OCI-LY3 (cell line): ENCODE data around the gene EFCAB13.

Experiments used
- EZH2phosphoT487 ChIP-seq: fragments of 200-600 bp; shearing (Covaris generic); IDR thresholded peaks from 2 replicates; pipeline ENCODE4 v1.6.1; 2018; ENCODE audit warnings: antibody characterized with exemption, mixed run types, low read depth
- TF ChIP-seq, protein P1 (sequence below): fragments of 200-600, 300-600 bp; sonication (generic); IDR thresholded peaks from 2 replicates; pipeline ENCODE4 v1.5.1; 2014; ENCODE audit warnings: antibody characterized with exemption, low read length, low read depth

DNA sequence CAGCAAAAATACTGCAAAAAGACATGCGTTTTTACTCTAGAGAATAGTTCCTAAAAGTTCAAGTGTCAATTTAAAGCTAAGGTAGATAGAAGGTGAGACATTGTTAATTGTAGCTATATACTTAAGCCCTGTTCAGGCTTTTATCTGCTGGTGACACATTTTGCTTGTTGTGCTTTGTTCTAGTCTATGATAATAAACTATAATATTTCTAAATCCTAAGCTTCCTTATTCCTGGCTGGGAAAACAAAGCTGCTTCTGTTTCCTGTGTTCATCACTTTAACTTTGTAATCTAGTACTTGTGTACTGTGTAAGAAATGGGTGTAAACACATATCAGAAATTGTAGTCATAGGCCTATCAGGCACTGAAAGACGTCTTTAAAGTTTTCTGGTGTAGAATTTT lies 77.3 kb downstream of the EFCAB13 start:
- TF ChIP-seq, protein P1, sequence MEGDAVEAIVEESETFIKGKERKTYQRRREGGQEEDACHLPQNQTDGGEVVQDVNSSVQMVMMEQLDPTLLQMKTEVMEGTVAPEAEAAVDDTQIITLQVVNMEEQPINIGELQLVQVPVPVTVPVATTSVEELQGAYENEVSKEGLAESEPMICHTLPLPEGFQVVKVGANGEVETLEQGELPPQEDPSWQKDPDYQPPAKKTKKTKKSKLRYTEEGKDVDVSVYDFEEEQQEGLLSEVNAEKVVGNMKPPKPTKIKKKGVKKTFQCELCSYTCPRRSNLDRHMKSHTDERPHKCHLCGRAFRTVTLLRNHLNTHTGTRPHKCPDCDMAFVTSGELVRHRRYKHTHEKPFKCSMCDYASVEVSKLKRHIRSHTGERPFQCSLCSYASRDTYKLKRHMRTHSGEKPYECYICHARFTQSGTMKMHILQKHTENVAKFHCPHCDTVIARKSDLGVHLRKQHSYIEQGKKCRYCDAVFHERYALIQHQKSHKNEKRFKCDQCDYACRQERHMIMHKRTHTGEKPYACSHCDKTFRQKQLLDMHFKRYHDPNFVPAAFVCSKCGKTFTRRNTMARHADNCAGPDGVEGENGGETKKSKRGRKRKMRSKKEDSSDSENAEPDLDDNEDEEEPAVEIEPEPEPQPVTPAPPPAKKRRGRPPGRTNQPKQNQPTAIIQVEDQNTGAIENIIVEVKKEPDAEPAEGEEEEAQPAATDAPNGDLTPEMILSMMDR: no peak
- TF ChIP-seq EZH2phosphoT487: no peak
